Endodermal cell (in vitro differentiated cells): ENCODE data around the gene MT1HL1. TPM values are rescaled to one million over a fixed set of nuclear protein-coding genes. Genes with fewer than 3 reads are reported as not detected.

Source experiments
- DNase-seq: peaks from one replicate; pipeline ENCODE4 v3.0.0-alpha.2; 2017
- H3K27ac ChIP-seq: 2 replicates; pipeline ENCODE4 v1.5.1; 2013; ENCODE audit warnings: mild to moderate bottlenecking, low read depth, low read length, moderate library complexity
- H3K27me3 ChIP-seq: 2 replicates; pipeline ENCODE4 v1.6.1; 2013; ENCODE audit warnings: mild to moderate bottlenecking, low read length, moderate library complexity; ENCODE audit not compliant: insufficient read depth, control insufficient read depth, poor library complexity, severe bottlenecking
- H3K36me3 ChIP-seq: 2 replicates; pipeline ENCODE4 v1.7.0; 2013; ENCODE audit warnings: mild to moderate bottlenecking, low read length, moderate library complexity; ENCODE audit not compliant: control insufficient read depth, insufficient read depth
- H3K4me1 ChIP-seq: one replicate; pipeline ENCODE4 v1.7.0; 2013; ENCODE audit warnings: low read length; ENCODE audit not compliant: control insufficient read depth, insufficient read depth
- H3K4me3 ChIP-seq: 2 replicates; pipeline ENCODE4 v1.5.1; 2013; ENCODE audit warnings: mild to moderate bottlenecking, low read length, moderate library complexity
- H3K9ac ChIP-seq: 2 replicates; pipeline ENCODE4 v1.6.1; 2013; ENCODE audit warnings: mild to moderate bottlenecking, low read length, moderate library complexity; ENCODE audit not compliant: poor library complexity, severe bottlenecking; ENCODE audit errors: extremely low read depth
- H3K9me3 ChIP-seq: 2 replicates; pipeline ENCODE4 v1.6.1; 2013; ENCODE audit warnings: mild to moderate bottlenecking, low read length, moderate library complexity; ENCODE audit not compliant: control insufficient read depth
- H3K27ac Mint-ChIP-seq: 2 replicates; pipeline ENCODE4 v1.8.0; 2020; ENCODE audit warnings: mixed read lengths
- H3K27me3 Mint-ChIP-seq: 2 replicates; pipeline ENCODE4 v1.8.0; 2021; ENCODE audit warnings: mild to moderate bottlenecking, mixed read lengths; ENCODE audit not compliant: insufficient read depth
- H3K36me3 Mint-ChIP-seq: 2 replicates; pipeline ENCODE4 v1.8.0; 2020; ENCODE audit warnings: low read depth, mixed read lengths
- H3K4me1 Mint-ChIP-seq: 2 replicates; pipeline ENCODE4 v1.8.0; 2020; ENCODE audit warnings: mixed read lengths
- H3K4me3 Mint-ChIP-seq: 2 replicates; pipeline ENCODE4 v1.8.0; 2020; ENCODE audit warnings: mild to moderate bottlenecking, moderate library complexity, mixed read lengths
- H3K9me3 Mint-ChIP-seq: 2 replicates; pipeline ENCODE4 v1.8.0; 2020; ENCODE audit warnings: mild to moderate bottlenecking, mixed read lengths
- WGBS, 2 experiments: methylation state at CpG; one replicate each; pipeline versions ENCODE4 v1.1.5 to v1.1.7; 2013; ENCODE audit warnings: missing lambda C conversion rate in 2 of 2, mixed read lengths in 1 of 2; ENCODE audit not compliant: insufficient coverage in 1 of 2, insufficient read length in 1 of 2; 5-methylcytosine and 5-hydroxymethylcytosine counted together
- total RNA-seq, 2 donors: library from RNA; stranded (reverse); fragmentation: NEBNext Ultra II Directional in 1 of 2; extraction: Animal tissue kit (Norgen Biotek cat#: 25700) in 1 of 2; gene quantifications; 2 replicates in 1 of 2; 3 replicates in 1 of 2; pipeline ENCODE4 v1.2.1, GENCODE V29; 2021
- TF ChIP-seq, protein P1 (sequence below): fragments of 200-600 bp; sonication (generic); conservative IDR thresholded peaks from 2 replicates; pipeline ENCODE4 v1.5.0; 2021; ENCODE audit warnings: antibody characterized with exemption, mild to moderate bottlenecking

MT1HL1 gene
- total RNA-seq, 2 donors from 2014 or later = not detected

DNA sequence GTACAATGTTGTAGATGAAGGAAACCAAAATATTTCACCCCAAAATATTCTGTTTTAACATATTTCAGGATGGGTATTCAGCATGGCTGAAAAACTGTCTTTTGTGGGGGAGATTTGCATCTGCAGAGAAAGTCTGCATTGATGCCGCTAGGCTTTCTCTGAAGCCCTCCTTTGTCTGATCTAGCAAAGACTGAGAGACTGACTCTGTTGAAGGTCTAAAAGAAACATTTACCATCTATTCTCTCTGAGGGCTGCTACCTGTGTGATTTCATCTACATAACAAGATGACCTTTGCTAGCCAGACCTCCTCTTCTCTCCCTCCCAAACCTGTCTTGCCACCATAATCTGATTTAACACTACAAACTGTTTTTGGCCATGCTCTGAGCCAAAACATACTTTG lies 12.4 kb upstream of the MT1HL1 start:
- no peak overlapping the region for H3K9ac ChIP-seq
- no peak for DNase-seq
- no peaks in the 10 kb centered on the region for H3K4me1 ChIP-seq
- no peaks in the 10 kb centered on the region for H3K27me3 Mint-ChIP-seq
- H3K27ac ChIP-seq = no peak overlapping the region
- peaks cover 4% of the 10 kb centered on the region for H3K4me1 Mint-ChIP-seq
- peak overlapping the region; percentile 46 for H3K27ac Mint-ChIP-seq
- no peaks in the 10 kb centered on the region for H3K36me3 Mint-ChIP-seq
- H3K36me3 ChIP-seq = no peaks in the 10 kb centered on the region
- H3K4me3 ChIP-seq = no peak overlapping the region
- WGBS, 2 experiments = 50 to 57% methylated on average over 1 of the region's 1 CpG
- no peaks in the 10 kb centered on the region for H3K9me3 ChIP-seq
- H3K9me3 Mint-ChIP-seq = peaks cover 2% of the 10 kb centered on the region
- TF ChIP-seq, protein P1, sequence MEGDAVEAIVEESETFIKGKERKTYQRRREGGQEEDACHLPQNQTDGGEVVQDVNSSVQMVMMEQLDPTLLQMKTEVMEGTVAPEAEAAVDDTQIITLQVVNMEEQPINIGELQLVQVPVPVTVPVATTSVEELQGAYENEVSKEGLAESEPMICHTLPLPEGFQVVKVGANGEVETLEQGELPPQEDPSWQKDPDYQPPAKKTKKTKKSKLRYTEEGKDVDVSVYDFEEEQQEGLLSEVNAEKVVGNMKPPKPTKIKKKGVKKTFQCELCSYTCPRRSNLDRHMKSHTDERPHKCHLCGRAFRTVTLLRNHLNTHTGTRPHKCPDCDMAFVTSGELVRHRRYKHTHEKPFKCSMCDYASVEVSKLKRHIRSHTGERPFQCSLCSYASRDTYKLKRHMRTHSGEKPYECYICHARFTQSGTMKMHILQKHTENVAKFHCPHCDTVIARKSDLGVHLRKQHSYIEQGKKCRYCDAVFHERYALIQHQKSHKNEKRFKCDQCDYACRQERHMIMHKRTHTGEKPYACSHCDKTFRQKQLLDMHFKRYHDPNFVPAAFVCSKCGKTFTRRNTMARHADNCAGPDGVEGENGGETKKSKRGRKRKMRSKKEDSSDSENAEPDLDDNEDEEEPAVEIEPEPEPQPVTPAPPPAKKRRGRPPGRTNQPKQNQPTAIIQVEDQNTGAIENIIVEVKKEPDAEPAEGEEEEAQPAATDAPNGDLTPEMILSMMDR = no peak
- no peaks in the 10 kb centered on the region for H3K27me3 ChIP-seq
- no peak overlapping the region for H3K4me3 Mint-ChIP-seq

DNA sequence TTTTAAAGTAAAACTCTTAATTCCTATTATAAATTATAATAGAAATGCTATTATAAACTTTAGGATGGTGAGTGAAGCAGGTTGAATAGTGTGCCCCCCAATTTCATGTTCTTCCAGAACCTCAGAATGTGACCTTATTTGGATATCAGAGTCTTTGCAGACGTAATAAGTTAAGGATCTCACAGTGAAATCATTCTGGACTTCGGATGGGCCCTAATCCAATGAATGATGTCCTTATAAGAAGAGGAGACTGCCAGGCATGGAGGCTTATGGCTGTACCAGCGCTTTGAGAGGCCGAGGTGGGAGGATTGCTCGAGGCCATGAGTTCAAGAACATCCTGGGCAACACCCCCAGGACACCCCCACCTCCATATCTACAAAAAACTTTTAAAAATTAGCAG lies 9.4 kb upstream of the MT1HL1 start:
- H3K4me1 Mint-ChIP-seq = peaks cover 6% of the 10 kb centered on the region
- H3K27me3 Mint-ChIP-seq = no peaks in the 10 kb centered on the region
- no peak for DNase-seq
- H3K9me3 Mint-ChIP-seq = peaks cover 11% of the 10 kb centered on the region
- Histone ChIP-seq H3K36me3 (no peaks in the 10 kb centered on the region), H3K9ac (no peak overlapping the region), H3K4me1 (no peaks in the 10 kb centered on the region), H3K27ac (no peak overlapping the region), H3K4me3 (no peak overlapping the region), H3K9me3 (peaks cover 5% of the 10 kb centered on the region), H3K27me3 (no peaks in the 10 kb centered on the region)
- no peaks in the 10 kb centered on the region for H3K36me3 Mint-ChIP-seq
- H3K4me3 Mint-ChIP-seq = no peak overlapping the region
- no peak overlapping the region for H3K27ac Mint-ChIP-seq
- 93 to 94% methylated on average over 5 of the region's 5 CpGs for WGBS, 2 experiments
- TF ChIP-seq, protein P1 = no peak

DNA sequence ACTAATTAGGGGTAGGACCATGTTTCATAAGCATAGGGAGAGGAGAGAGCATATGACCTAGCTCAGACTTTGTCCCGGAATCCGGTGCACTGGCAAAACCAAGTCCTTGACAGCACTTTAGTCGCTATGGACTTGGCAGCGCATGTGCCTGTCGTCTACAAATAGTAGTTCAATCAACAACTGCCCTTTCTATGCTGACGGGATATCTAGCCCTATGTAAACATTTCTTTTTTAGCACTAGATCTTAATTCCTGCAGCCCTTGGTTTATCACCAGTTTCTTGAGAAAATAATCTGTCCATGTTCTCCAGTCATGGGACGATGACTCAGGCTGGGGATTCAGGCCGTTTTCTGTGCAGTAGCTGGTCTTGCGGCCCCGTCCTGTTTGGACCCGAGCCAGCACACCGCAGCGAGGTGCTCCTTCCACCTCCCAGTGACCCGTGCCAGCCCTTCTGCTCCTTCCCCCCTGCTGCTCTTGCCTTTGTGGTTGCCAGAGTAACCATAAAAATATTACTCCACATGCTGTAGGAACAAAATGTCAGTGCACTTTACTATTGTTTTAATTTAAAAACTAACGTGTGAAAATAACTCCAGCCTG lies 8.6 kb upstream of the MT1HL1 start:
- H3K36me3 ChIP-seq = no peaks in the 10 kb centered on the region
- peaks cover 11% of the 10 kb centered on the region for H3K9me3 Mint-ChIP-seq
- H3K27ac ChIP-seq = no peak overlapping the region
- H3K36me3 Mint-ChIP-seq = no peaks in the 10 kb centered on the region
- no peaks in the 10 kb centered on the region for H3K4me1 ChIP-seq
- TF ChIP-seq, protein P1 = no peak
- no peaks in the 10 kb centered on the region for H3K27me3 ChIP-seq
- WGBS, 2 experiments = 88 to 91% methylated on average over 11 to 15 of the region's 15 CpGs
- no peak overlapping the region for H3K9ac ChIP-seq
- no peaks in the 10 kb centered on the region for H3K27me3 Mint-ChIP-seq
- H3K9me3 ChIP-seq = peaks cover 5% of the 10 kb centered on the region
- H3K4me3 ChIP-seq = no peak overlapping the region
- H3K4me1 Mint-ChIP-seq = peaks cover 6% of the 10 kb centered on the region
- DNase-seq = no peak
- H3K27ac Mint-ChIP-seq = no peak overlapping the region
- no peak overlapping the region for H3K4me3 Mint-ChIP-seq
